Loucy (cell line): Measurements from ENCODE around the gene CDH13.

Source experiments
- H2AFZ ChIP-seq: fragments of 200-600 bp; sonication (generic); 2 replicates; pipeline ENCODE4 v1.6.0; 2016; ENCODE audit warnings: antibody characterized with exemption, mild to moderate bottlenecking, low read length, moderate library complexity
- H3F3A ChIP-seq: fragments of 200-600 bp; 2 replicates; pipeline ENCODE4 v1.6.0; 2016; ENCODE audit warnings: antibody characterized with exemption, low read depth, mild to moderate bottlenecking
- H3K27me3 ChIP-seq: fragments of 200-600 bp; sonication (generic); 2 replicates; pipeline ENCODE4 v1.6.1; 2014; ENCODE audit warnings: low read length, mild to moderate bottlenecking; ENCODE audit not compliant: insufficient read depth, poor library complexity, severe bottlenecking
- H3K36me3 ChIP-seq: fragments of 200-600 bp; sonication (generic); 2 replicates; pipeline ENCODE4 v1.6.1; 2016; ENCODE audit warnings: low read length; ENCODE audit not compliant: insufficient read depth
- H3K4me1 ChIP-seq: fragments of 200-600 bp; sonication (generic); 2 replicates; pipeline ENCODE4 v1.5.1; 2014; ENCODE audit warnings: low read length, mild to moderate bottlenecking; ENCODE audit not compliant: insufficient read depth, poor library complexity, severe bottlenecking
- H3K4me2 ChIP-seq: fragments of 200-600 bp; sonication (generic); 2 replicates; pipeline ENCODE4 v1.6.0; 2014; ENCODE audit warnings: antibody characterized with exemption, low read length, low read depth, mild to moderate bottlenecking; ENCODE audit not compliant: poor library complexity, severe bottlenecking
- H3K4me3 ChIP-seq: fragments of 200-600 bp; sonication (generic); 2 replicates; pipeline ENCODE4 v1.5.1; 2014; ENCODE audit warnings: low read length, mild to moderate bottlenecking, mixed read lengths; ENCODE audit not compliant: poor library complexity, severe bottlenecking
- H3K79me2 ChIP-seq: fragments of 200-600 bp; sonication (generic); 2 replicates; pipeline ENCODE4 v1.6.1; 2014; ENCODE audit warnings: low read length; ENCODE audit not compliant: insufficient read depth
- H3K9ac ChIP-seq: fragments of 200-600 bp; sonication (generic); 2 replicates; pipeline ENCODE4 v1.6.0; 2014; ENCODE audit warnings: mild to moderate bottlenecking, low read depth, low read length, moderate library complexity; ENCODE audit not compliant: poor library complexity, severe bottlenecking
- H3K9me2 ChIP-seq: fragments of 200-600 bp; sonication (generic); replicated peaks from 2 replicates; pipeline ENCODE4 v1.6.1; 2016; ENCODE audit warnings: low read depth, low read length, mixed read lengths
- H3K9me3 ChIP-seq: fragments of 200-600 bp; sonication (generic); 2 replicates; pipeline ENCODE4 v1.6.1; 2014; ENCODE audit warnings: mild to moderate bottlenecking, antibody characterized with exemption, low read length, low read depth; ENCODE audit not compliant: insufficient read depth
- H4K20me1 ChIP-seq: fragments of 200-600 bp; sonication (generic); 2 replicates; pipeline ENCODE4 v1.6.0; 2014; ENCODE audit warnings: antibody characterized with exemption, low read length, mild to moderate bottlenecking; ENCODE audit not compliant: insufficient read depth, poor library complexity, severe bottlenecking
- CTCF ChIP-seq: fragments of 200-600 bp; sonication (generic); conservative IDR thresholded peaks from 2 replicates; pipeline ENCODE4 v1.5.1; 2014; ENCODE audit warnings: mild to moderate bottlenecking, antibody characterized with exemption, low read length
- EZH2phosphoT487 ChIP-seq: fragments of 200-600 bp; IDR thresholded peaks from 2 replicates; pipeline ENCODE4 v1.6.1; 2018; ENCODE audit warnings: antibody characterized with exemption, mild to moderate bottlenecking, moderate library complexity, borderline replicate concordance

CDH13 gene

GRCh38 chr16:83589576-83589975 lies 962.8 kb downstream of the CDH13 start:
- TF ChIP-seq CTCF = no peak
- TF ChIP-seq EZH2phosphoT487 = no peak

GRCh38 chr16:83592778-83593177 lies 966.0 kb downstream of the CDH13 start:
- Histone ChIP-seq H3K79me2 (no peaks in the 10 kb centered on the region), H3K27me3 (no peaks in the 10 kb centered on the region), H3K4me1 (no peaks in the 10 kb centered on the region), H2AFZ (no peak overlapping the region), H3K9me2 (no peaks in the 10 kb centered on the region), H3F3A (no peaks in the 10 kb centered on the region), H3K36me3 (no peaks in the 10 kb centered on the region), H3K9me3 (no peaks in the 10 kb centered on the region), H4K20me1 (no peaks in the 10 kb centered on the region), H3K4me2 (no peak overlapping the region), H3K9ac (no peak overlapping the region), H3K4me3 (no peak overlapping the region)
- TF ChIP-seq EZH2phosphoT487 (no peak), CTCF (no peak)

More at GRCh38 chr16:83589576-83589975, 962.8 kb downstream of the CDH13 start:
- no peak overlapping the region for H3K9ac ChIP-seq
- H3F3A ChIP-seq = no peaks in the 10 kb centered on the region
- no peak overlapping the region for H2AFZ ChIP-seq
- H3K4me3 ChIP-seq = no peak overlapping the region
- H3K36me3 ChIP-seq = no peaks in the 10 kb centered on the region
- H3K9me2 ChIP-seq = no peaks in the 10 kb centered on the region
- no peak overlapping the region for H3K4me2 ChIP-seq
- no peaks in the 10 kb centered on the region for H3K27me3 ChIP-seq
- H3K79me2 ChIP-seq = no peaks in the 10 kb centered on the region
- H4K20me1 ChIP-seq = no peaks in the 10 kb centered on the region
- H3K9me3 ChIP-seq = no peaks in the 10 kb centered on the region
- H3K4me1 ChIP-seq = no peaks in the 10 kb centered on the region

- H3F3A ChIP-seq = no peaks in the 10 kb centered on the region
- no peaks in the 10 kb centered on the region for H3K4me1 ChIP-seq
- no peaks in the 10 kb centered on the region for H3K27me3 ChIP-seq
- no peaks in the 10 kb centered on the region for H3K9me3 ChIP-seq
- no peaks in the 10 kb centered on the region for H3K79me2 ChIP-seq
- H4K20me1 ChIP-seq = no peaks in the 10 kb centered on the region
- no peaks in the 10 kb centered on the region for H3K9me2 ChIP-seq
- no peaks in the 10 kb centered on the region for H3K36me3 ChIP-seq
- no peak for TF ChIP-seq EZH2phosphoT487
- no peak for TF ChIP-seq CTCF
- H3K9ac ChIP-seq = no peak overlapping the region
- no peak overlapping the region for H3K4me3 ChIP-seq
- H3K4me2 ChIP-seq = no peak overlapping the region
- H2AFZ ChIP-seq = no peak overlapping the region
Observed at GRCh38 chr16:83599789-83600462, 973.2 kb downstream of the CDH13 start.
